Transverse colon (tissue), 4 donors: ENCODE results near the gene USP7. TPM values are rescaled to one million over a fixed set of nuclear protein-coding genes. Genes with fewer than 3 reads are reported as not detected.

Experiments used
- DNase-seq: peaks from one replicate; pipeline ENCODE4 v3.0.0-alpha.2; 2019
- H3K27ac ChIP-seq, 4 donors: fragments of 200-600 bp; sonication (generic); 2 replicates each; pipeline ENCODE4 v1.5.1; 2016 to 2018; ENCODE audit warnings: inconsistent platforms in 4 of 4
- H3K27me3 ChIP-seq: fragments of 200-600 bp; sonication (generic); 2 replicates; pipeline ENCODE4 v1.5.1; 2017; ENCODE audit warnings: inconsistent platforms
- H3K36me3 ChIP-seq, 4 donors: fragments of 200-600 bp; sonication (generic); 2 replicates each; pipeline ENCODE4 v1.5.1; 2017 to 2019; ENCODE audit warnings: inconsistent platforms in 4 of 4
- H3K4me1 ChIP-seq, 4 donors: fragments of 200-600 bp; sonication (generic); 2 replicates each; pipeline ENCODE4 v1.5.1; 2017 to 2020; ENCODE audit warnings: inconsistent platforms in 4 of 4
- H3K4me3 ChIP-seq, 4 donors: fragments of 200-600 bp; sonication (generic); 1 replicate in 1 of 4; 2 replicates in 3 of 4; pipeline versions ENCODE4 v1.5.1 to v1.6.1; 2017 to 2019; ENCODE audit warnings: inconsistent platforms in 4 of 4
- H3K9me3 ChIP-seq, 2 donors: fragments of 200-600 bp; sonication (generic); 2 replicates each; pipeline ENCODE4 v1.5.1; 2017 to 2019; ENCODE audit warnings: inconsistent platforms in 2 of 2
- CTCF ChIP-seq, 5 experiments: fragments of 200-600 bp in 3 of 5; fragments of 450-650 bp in 2 of 5; sonication (generic) in 3 of 5; IDR thresholded peaks; 1 replicate in 2 of 5; 2 replicates in 3 of 5; pipeline ENCODE4 v1.5.1; 2016 to 2017; ENCODE audit warnings: antibody characterized with exemption in 5 of 5, inconsistent platforms in 3 of 5, mild to moderate bottlenecking in 2 of 5, moderate library complexity in 1 of 5
- EP300 ChIP-seq: sonication (generic); formaldehyde crosslinking; IDR thresholded peaks from one replicate; pipeline ENCODE4 v1.6.1; 2017; ENCODE audit warnings: antibody characterized with exemption, low read depth
- POLR2A ChIP-seq: fragments of 450-650 bp; IDR thresholded peaks from one replicate; pipeline ENCODE4 v1.6.1; 2016; ENCODE audit warnings: antibody characterized with exemption, mild to moderate bottlenecking, moderate library complexity
- POLR2AphosphoS5 ChIP-seq, 3 donors: sonication (generic); formaldehyde crosslinking; IDR thresholded peaks; one replicate each; pipeline ENCODE4 v1.6.1; 2016; ENCODE audit warnings: antibody characterized with exemption in 3 of 3
- WGBS, 2 donors: methylation state at CpG; one replicate each; pipeline ENCODE4 v1.1.5; 2018; ENCODE audit warnings: low coverage in 1 of 2; 5-methylcytosine and 5-hydroxymethylcytosine counted together
- in situ Hi-C, 4 donors: fragments of 200-750 bp; cut with MboI; loops; one replicate each; pipeline versions ENCODE4 v1.15.0 to v1.15.1; 2017; ENCODE audit warnings: low sequenced_read_pairs in 3 of 4, low pct_ligation_motif_present in 1 of 4, low pct_unique_long_range_greater_than_20kb in 1 of 4
- intact Hi-C: fragments of 100-400 bp; cut with DNase I; formaldehyde crosslinking; loops from one replicate; pipeline ENCODE4 v1.15.1; 2023; ENCODE audit warnings: low total_unique reads
- total RNA-seq, 4 donors: library from RNA; depleted of rRNA; stranded (reverse); fragments of >200 nt; gene quantifications; one replicate each; pipeline ENCODE4 v1.1.0, GENCODE V29; 2016

Gene USP7
- total RNA-seq, 4 donors from 2014 or later: 72.9 to 419 (median 158) TPM

- DNase-seq: no peak
- H3K9me3 ChIP-seq: no peaks in the 10 kb centered on the region
- peaks cover 0 to 71% (median 32%) of the 10 kb centered on the region in 4 donors for H3K36me3 ChIP-seq
- no peaks in the 10 kb centered on the region for H3K4me1 ChIP-seq
- no peaks in the 10 kb centered on the region for H3K27me3 ChIP-seq
- intact Hi-C loops (no loop called here), in situ Hi-C loops (loop anchor here in 2 of 4 donors (25.0 kb wide), 2 partner anchors 232 to 243 kb away; partner anchors contain the start of gene ABAT (in 1 of the 2))
- TF ChIP-seq POLR2AphosphoS5 (IDR thresholded peaks at IDR 0.05) (no peak), EP300 (no peak), POLR2A (no peak), CTCF (IDR thresholded peaks at IDR 0.05) (no peak)
- whole genome bisulfite sequencing, 2 donors: 75 to 87% methylated on average over 10 to 12 of the region's 14 CpGs
- no peak overlapping the region for H3K27ac ChIP-seq
- H3K4me3 ChIP-seq: no peak overlapping the region
Measured at GRCh38 chr16:8893976-8894690, 69.6 kb downstream of the USP7 start.

GRCh38 chr16:8893426-8893825 lies 70.3 kb downstream of the USP7 start:
- Histone ChIP-seq H3K27ac (no peak overlapping the region), H3K4me1 (no peaks in the 10 kb centered on the region), H3K4me3 (no peak overlapping the region), H3K9me3 (no peaks in the 10 kb centered on the region), H3K36me3 (peaks cover 0 to 64% (median 29%) of the 10 kb centered on the region in 4 donors), H3K27me3 (no peaks in the 10 kb centered on the region)
- 64 to 80% methylated on average over 3 to 9 of the region's 9 CpGs for WGBS, 2 donors
- intact Hi-C loops (no loop called here), in situ Hi-C loops (loop anchor here in 2 of 4 donors (25.0 kb wide), 2 partner anchors 231 to 244 kb away; partner anchors contain the start of gene ABAT (in 1 of the 2))
- TF ChIP-seq POLR2AphosphoS5 (IDR thresholded peaks at IDR 0.05) (no peak), POLR2A (no peak), EP300 (no peak), CTCF (IDR thresholded peaks at IDR 0.05) (no peak)
- DNase-seq: no peak

- peaks cover 0 to 53% (median 23%) of the 10 kb centered on the region in 4 donors for H3K36me3 ChIP-seq
- H3K4me1 ChIP-seq: peaks cover 0 to 3% (median 0%) of the 10 kb centered on the region in 4 donors
- no peak for DNase-seq
- H3K27me3 ChIP-seq: no peaks in the 10 kb centered on the region
- 65 to 80% methylated on average over 1 to 16 of the region's 16 CpGs for WGBS, 2 donors
- intact Hi-C loops (no loop called here), in situ Hi-C loops (loop anchor here in 2 of 4 donors (25.0 kb wide), 2 partner anchors 230 to 245 kb away; partner anchors contain the start of gene ABAT (in 1 of the 2))
- H3K4me3 ChIP-seq: no peak overlapping the region
- TF ChIP-seq CTCF (IDR thresholded peaks at IDR 0.05) (no peak), POLR2AphosphoS5 (IDR thresholded peaks at IDR 0.05) (no peak), POLR2A (no peak), EP300 (no peak)
- H3K9me3 ChIP-seq: no peaks in the 10 kb centered on the region
- H3K27ac ChIP-seq: no peak overlapping the region
Measured at GRCh38 chr16:8892101-8892575, 71.6 kb downstream of the USP7 start.

- no peaks in the 10 kb centered on the region for H3K9me3 ChIP-seq
- DNase-seq: no peak
- no peak overlapping the region for H3K4me3 ChIP-seq
- TF ChIP-seq CTCF (IDR thresholded peaks at IDR 0.05) (no peak), POLR2AphosphoS5 (IDR thresholded peaks at IDR 0.05) (no peak), EP300 (no peak), POLR2A (no peak)
- H3K36me3 ChIP-seq: peaks cover 0 to 37% (median 15%) of the 10 kb centered on the region in 4 donors
- no peak overlapping the region for H3K27ac ChIP-seq
- H3K4me1 ChIP-seq: peaks cover 9 to 14% (median 12%) of the 10 kb centered on the region in 4 donors
- H3K27me3 ChIP-seq: no peaks in the 10 kb centered on the region
- intact Hi-C loops: no loop called here
- WGBS, 2 donors: 80 to 91% methylated on average over 3 to 5 of the region's 5 CpGs
- in situ Hi-C loops: loop anchor here in 2 of 4 donors (25.0 kb wide), 2 partner anchors 228 to 247 kb away; partner anchors contain the start of gene ABAT (in 1 of the 2)
Measured at GRCh38 chr16:8890549-8890921, 73.2 kb downstream of the USP7 start.
